ENCODE data around the gene OR52K1.
"Not testable (repeated sequence)": the region's sequence is repeated elsewhere in the genome, so short reads cannot be mapped to it uniquely, and the experiment has no call there.

OR52K1 gene

DNA sequence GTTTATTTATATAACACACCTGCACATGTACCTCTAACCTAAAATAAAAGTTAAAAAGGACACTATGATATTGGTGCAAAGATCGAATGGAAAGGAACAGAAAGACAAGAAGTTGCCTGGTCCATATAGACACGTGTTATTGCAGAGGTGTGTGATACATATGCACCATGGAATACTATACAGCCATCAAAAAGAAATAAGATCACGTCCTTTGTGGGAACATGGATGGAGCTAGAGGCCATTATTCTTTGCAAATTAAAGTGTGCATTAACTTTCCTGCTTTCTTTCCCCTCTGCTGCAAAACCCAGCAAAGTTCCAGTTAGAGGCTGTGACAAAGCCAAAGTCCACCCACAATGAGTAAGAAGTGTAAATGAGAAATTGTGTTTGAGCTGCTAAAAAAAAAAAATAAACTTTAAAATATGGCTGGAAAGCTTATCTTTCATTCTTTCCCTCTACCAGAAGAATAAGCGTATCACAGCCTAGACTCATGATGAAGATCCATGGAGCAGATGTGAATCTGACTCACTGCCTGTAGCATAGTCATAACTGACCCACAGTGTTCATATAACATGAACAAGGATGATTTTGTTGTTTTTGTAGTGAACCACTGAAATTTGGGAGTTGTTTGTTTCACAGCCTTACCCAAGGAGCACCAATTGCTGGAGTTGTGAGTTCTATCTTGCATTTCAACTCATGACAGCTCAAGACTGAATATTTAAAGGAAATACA is 9.6 kb downstream of the OR52K1 start:
- no peak for DNase-seq (ENCODE audit: low read depth)

DNA sequence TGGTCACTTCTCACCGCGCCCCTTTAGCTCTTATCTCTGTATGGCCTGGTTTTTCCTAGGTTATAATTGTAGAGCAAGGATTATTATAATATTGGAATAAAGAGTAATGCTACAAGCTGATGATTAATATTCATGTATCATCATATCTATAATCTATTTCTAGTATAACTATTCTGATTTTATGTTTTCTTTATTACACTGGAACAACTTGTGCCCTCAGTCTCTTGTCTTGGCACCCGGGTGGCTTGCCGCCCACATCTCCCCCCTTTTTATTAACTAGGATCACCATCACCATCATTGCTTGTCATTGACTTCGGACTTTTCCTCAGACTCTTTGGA is 11.0 kb downstream of the OR52K1 start:
- DNase-seq (ENCODE audit: low read depth): no peak

DNA sequence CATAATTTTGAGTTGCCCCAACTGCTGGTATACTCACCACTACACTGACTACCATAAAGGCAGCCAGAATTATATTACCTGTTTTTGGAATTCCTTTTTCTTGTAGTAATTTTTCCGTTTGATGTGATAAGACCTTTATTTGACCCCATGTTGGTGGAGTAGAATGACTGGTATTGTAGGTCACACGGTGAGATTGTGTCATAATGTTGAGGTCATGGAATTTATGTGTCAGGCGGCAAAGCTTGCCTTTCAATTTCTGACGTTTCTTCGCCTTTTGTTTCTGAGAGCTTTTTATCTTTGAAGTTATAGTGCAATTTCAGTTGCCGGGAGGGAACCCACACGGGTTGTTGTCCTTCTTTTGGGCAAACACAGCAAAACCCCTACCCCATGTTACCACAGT is 13.0 kb downstream of the OR52K1 start:
- DNase-seq (ENCODE audit: low read depth): no peak

DNA sequence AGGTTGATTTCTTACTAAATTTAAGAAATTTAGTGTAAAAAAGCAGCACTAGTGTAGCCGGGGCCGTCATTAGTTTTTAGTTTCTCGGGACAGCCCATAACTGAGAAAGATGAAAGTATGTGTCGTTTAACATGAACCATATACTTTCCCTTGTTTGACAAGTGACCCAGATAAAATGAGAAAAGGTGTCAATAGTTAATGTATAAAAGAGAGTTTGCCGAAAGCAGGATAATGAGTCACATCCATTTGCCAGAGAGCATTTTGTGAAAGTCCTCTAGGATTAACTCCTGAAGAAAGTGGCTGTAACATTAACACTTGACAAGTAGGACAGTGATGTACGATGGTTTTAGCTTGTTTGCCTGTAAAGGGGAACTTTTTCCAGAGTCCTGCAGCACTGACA is 13.5 kb downstream of the OR52K1 start:
- no peak for DNase-seq (ENCODE audit: low read depth)

GRCh38 chr11:4496557-4497248 is 14.3 kb downstream of the OR52K1 start:
- DNase-seq (ENCODE audit: low read depth): no peak

GRCh38 chr11:4508886-4509285 is 26.4 kb downstream of the OR52K1 start:
- no peak for DNase-seq (ENCODE audit: low read depth)

DNA sequence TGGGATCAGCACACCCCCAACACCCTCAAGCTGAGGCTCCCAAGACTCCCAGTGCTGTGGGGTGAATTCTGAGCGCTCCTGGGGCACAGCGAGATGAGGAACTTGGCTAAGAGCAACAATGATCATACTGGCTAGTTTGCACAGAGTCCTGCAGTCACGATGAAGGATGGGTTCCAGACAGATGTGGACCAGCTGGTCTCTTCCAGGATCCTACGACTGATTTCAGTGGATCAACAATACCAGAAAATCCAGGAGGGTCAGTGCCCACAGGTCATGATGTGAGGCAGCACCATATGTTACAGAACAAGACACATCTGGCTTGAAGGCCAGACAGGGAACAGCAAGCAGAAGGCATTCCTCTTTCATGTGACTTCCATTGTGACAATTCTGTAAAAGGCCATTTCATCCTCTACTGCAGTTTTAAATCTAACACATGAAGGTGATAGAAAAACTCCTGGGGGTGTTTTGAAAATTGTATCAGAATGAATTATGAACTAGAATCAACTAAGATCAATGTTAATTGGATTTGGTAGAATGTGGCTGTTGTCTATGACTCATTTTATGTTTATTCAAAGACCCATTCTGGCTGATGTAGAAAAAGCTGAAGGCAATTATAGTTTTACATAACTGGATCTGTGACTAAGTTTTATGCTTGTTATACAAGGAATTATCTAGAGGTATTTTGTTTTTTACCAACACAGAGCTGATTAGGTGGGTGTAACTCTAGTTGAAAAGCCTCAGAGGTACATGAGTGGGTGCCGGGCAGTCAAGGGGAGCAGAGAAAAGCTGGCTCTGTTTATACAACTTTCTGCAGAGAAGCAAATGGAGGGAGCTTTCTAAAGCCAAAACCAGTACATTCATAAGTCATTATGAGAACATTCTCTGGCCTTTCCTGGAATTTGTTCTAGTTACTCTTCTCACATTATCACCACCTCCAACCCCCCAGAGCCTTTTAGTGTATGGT is 29.1 kb downstream of the OR52K1 start:
- DNase-seq (ENCODE audit: low read depth): no peak

- no peak for DNase-seq (ENCODE audit: low read depth)
Observed at GRCh38 chr11:4514196-4514595, 31.8 kb downstream of the OR52K1 start.

- DNase-seq (ENCODE audit: low read depth): no peak
Observed at GRCh38 chr11:4522339-4522738, 39.9 kb downstream of the OR52K1 start.

- no peak for DNase-seq (ENCODE audit: low read depth)
Observed at GRCh38 chr11:4522752-4523151, 40.3 kb downstream of the OR52K1 start.

DNA sequence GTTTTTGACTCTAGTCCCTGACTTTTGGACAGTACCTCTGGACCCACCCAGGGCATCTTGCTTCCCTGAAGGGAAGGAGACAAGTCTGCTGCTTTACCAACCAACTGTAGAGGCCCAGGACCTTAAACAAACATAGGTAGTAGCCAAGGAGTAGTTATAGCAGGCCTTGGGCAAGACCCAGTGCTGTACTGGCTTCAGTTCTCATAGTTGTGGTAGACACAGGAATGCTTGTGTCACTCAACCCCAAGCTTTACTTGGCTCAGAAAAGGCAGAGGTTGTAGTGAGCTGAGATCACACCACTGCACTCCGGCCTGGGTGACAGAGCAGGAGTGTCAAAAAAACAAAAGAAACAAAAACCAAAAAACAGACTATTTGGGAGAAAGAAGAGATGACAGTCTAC is 41.2 kb downstream of the OR52K1 start:
- peak; percentile 25 for DNase-seq (ENCODE audit: low read depth)

DNA sequence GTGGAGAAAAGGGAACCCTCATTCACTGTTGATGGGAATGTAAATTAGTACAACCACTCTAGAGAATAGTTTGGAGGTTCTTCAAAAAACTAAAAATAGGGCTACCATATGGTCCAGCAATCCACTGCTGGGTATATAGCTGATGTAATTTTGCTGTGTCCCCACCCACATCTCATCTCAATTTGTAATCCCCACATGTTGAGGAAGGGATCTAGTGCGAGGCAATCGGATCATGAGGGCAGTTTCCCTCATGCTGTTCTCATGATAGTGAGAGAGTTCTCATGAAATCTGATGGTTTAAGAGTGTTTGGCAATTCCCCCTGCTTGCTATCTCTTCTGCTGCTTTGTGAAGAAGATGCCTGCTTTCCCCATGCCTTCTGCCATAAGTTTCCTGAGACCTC is 45.5 kb downstream of the OR52K1 start:
- DNase-seq (ENCODE audit: low read depth): no peak

DNA sequence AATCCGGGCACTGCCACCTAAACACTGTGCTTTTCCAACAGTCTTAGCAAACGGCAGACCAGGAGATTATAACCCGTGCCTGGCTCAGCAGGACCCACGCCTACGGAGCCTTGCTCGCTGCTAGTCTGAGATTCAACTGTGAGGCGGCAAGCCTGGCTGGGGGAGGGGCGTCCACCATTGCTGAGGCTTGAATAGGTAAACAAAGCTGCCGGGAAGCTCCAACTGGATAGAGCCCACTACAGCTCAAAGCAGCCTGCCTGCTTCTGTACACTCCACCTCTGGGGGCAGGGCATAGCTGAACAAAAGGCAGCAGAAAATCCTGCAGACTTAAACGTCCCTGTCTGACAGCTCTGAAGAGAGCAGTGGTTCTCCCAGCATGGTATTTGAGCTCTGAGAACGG is 49.2 kb downstream of the OR52K1 start:
- not testable (repeated sequence) for DNase-seq (ENCODE audit: low read depth)

DNA sequence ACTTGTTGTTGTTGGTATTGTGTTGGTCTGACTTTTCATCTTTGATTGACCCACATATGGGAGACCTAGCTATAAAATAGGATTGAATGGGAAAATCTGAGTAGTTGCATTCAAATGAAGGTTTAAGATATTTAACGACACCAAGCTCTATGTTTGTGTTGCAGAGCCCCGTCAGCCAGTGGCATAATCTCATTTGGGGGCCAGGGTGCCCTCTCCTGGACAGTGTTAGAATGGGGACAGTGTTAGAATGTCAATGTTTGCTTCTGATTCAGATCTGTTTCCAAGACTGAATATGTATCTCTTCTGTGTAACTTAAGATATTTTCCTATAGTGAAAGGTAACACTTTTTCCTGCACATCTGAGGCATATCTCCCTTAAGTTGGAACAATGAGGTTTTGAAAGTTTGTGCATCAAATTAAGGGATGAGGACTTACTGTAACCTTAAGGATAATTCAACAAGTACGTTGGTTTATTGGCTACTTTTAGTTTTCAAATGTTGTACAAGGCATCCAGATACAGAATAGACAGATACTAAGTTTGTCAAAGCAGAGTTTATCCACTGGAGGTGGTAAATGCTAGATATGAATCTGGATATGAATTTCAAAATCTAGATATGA is 57.3 kb downstream of the OR52K1 start:
- peak; percentile 47 for DNase-seq (ENCODE audit: low read depth)

- no peak for DNase-seq (ENCODE audit: low read depth)
Observed at GRCh38 chr11:4541071-4541470, 58.6 kb downstream of the OR52K1 start.
